C4-2B (cell line): ENCODE results near the gene MX2.

Source experiments
- CTCF ChIP-seq: fragments of 450-650 bp; conservative IDR thresholded peaks from 2 replicates; pipeline ENCODE4 v1.5.1; 2017; ENCODE audit warnings: mild to moderate bottlenecking
- ZFX ChIP-seq: fragments of 450-650 bp; IDR thresholded peaks from 2 replicates; pipeline ENCODE4 v1.6.1; 2017

GRCh38 chr21:41402231-41402630 is 40.4 kb downstream of the MX2 start:
- no peak for TF ChIP-seq CTCF
- no peak for TF ChIP-seq ZFX
